Measurements from ENCODE around the gene SYNGR2.

DNA sequence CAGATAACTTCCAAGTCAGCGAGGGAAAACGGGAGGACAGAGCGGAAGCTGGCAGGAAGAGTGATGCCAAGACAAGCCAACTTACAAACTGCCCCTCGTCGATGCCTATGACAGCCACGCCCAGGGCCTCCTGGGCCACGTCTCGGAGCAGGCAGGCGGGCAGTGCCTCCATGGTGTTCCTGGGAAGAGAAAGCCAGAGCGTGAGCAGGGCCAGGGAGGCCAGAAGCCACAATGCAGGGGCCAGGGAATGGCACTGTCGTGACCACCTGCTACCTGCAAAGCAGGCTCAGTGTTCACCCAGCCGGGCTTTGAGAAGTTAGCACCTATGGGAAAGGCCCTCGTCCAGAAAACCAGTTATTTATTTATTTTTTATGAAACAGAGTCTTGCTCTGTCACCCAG, 14.1 kb downstream of the SYNGR2 start:
- TF ChIP-seq, protein P1, sequence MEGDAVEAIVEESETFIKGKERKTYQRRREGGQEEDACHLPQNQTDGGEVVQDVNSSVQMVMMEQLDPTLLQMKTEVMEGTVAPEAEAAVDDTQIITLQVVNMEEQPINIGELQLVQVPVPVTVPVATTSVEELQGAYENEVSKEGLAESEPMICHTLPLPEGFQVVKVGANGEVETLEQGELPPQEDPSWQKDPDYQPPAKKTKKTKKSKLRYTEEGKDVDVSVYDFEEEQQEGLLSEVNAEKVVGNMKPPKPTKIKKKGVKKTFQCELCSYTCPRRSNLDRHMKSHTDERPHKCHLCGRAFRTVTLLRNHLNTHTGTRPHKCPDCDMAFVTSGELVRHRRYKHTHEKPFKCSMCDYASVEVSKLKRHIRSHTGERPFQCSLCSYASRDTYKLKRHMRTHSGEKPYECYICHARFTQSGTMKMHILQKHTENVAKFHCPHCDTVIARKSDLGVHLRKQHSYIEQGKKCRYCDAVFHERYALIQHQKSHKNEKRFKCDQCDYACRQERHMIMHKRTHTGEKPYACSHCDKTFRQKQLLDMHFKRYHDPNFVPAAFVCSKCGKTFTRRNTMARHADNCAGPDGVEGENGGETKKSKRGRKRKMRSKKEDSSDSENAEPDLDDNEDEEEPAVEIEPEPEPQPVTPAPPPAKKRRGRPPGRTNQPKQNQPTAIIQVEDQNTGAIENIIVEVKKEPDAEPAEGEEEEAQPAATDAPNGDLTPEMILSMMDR (IDR thresholded peaks at IDR 0.05), result no peak
- no peak for TF ChIP-seq POLR2A (IDR thresholded peaks at IDR 0.05)
- no peak for TF ChIP-seq EP300 (IDR thresholded peaks at IDR 0.05)

Measured in tibial nerve (tissue), 4 donors.